PC-9 (cell line): ENCODE measurements around the gene PIPOX.

Source experiments
- EZH2 ChIP-seq: fragments of 200-600 bp; sonication (generic); IDR thresholded peaks from 2 replicates; pipeline ENCODE4 v1.8.0; 2017; ENCODE audit warnings: antibody characterized with exemption, low read depth
- TF ChIP-seq, protein P1 (sequence below): fragments of 200-600 bp; sonication (generic); conservative IDR thresholded peaks from 2 replicates; pipeline ENCODE4 v1.6.1; 2017; ENCODE audit warnings: mixed run types, antibody characterized with exemption, mild to moderate bottlenecking, moderate library complexity

DNA sequence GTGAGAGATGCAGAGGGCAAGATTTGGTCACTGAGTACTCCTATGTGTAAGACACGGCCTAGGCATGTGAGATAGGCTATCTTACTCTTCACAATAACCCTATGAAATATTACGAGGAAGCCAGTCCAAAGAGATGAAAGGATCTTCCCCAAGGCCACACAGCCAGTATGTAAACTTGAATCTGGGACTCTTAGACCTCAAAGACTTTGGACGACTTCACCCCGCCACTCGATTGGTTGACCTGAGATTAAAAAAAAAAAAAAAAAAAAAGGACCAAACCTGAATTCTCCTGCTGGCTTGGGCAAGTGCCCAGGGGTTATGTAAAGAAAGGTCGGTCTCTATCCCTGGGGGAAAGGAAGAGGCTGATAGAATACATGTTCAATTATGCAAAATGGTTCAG is 33.1 kb downstream of the PIPOX start:
- TF ChIP-seq, protein P1, sequence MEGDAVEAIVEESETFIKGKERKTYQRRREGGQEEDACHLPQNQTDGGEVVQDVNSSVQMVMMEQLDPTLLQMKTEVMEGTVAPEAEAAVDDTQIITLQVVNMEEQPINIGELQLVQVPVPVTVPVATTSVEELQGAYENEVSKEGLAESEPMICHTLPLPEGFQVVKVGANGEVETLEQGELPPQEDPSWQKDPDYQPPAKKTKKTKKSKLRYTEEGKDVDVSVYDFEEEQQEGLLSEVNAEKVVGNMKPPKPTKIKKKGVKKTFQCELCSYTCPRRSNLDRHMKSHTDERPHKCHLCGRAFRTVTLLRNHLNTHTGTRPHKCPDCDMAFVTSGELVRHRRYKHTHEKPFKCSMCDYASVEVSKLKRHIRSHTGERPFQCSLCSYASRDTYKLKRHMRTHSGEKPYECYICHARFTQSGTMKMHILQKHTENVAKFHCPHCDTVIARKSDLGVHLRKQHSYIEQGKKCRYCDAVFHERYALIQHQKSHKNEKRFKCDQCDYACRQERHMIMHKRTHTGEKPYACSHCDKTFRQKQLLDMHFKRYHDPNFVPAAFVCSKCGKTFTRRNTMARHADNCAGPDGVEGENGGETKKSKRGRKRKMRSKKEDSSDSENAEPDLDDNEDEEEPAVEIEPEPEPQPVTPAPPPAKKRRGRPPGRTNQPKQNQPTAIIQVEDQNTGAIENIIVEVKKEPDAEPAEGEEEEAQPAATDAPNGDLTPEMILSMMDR: no peak
- no peak for TF ChIP-seq EZH2
